K562 (cell line): ENCODE measurements around the gene RPL7A. TPM values are rescaled to one million over a fixed set of nuclear protein-coding genes. Genes with fewer than 3 reads are reported as not detected.
A peak's percentile ranks its signal among the peaks of the same experiment; 100 is the strongest.

ENCODE experiments used
- ATF6 ChIP-seq: sonication (generic); formaldehyde crosslinking; IDR thresholded peaks from 2 replicates; pipeline ENCODE4 v1.4.0; 2020; ENCODE audit warnings: mild to moderate bottlenecking, missing genetic modification reagents
- HDAC1 ChIP-seq, 2 experiments: fragments of 450-650 bp; IDR thresholded peaks; 2 replicates each; pipeline ENCODE4 v1.6.1; 2016 to 2017; ENCODE audit warnings: inconsistent platforms in 1 of 2, mild to moderate bottlenecking in 1 of 2, moderate library complexity in 1 of 2
- JUN ChIP-seq, 2 experiments: sonication (generic) in 1 of 2; formaldehyde crosslinking in 1 of 2; IDR thresholded peaks; 2 replicates each; pipeline versions ENCODE4 v1.6.1 to v1.8.0; 2012 to 2022; ENCODE audit warnings: borderline replicate concordance in 2 of 2, mild to moderate bottlenecking in 2 of 2, improper control_type of control experiment in 1 of 2, low read depth in 1 of 2, low read length in 1 of 2, missing genetic modification reagents in 1 of 2
- KDM5B ChIP-seq: fragments of 200-600 bp; sonication (generic); IDR thresholded peaks from 2 replicates; pipeline ENCODE4 v1.6.1; 2012; ENCODE audit warnings: low read depth, mild to moderate bottlenecking, moderate library complexity, low read length, control low read depth, inconsistent platforms; ENCODE audit not compliant: insufficient replicate concordance
- MED1 ChIP-seq: sonication (generic); formaldehyde crosslinking; IDR thresholded peaks from 2 replicates; pipeline ENCODE4 v1.8.1; 2023; ENCODE audit warnings: missing genetic modification reagents, borderline replicate concordance
- NFIX ChIP-seq: fragments of 250-450 bp; sonication (Bioruptor Pico); IDR thresholded peaks from 2 replicates; pipeline ENCODE4 v1.4.0; 2020; ENCODE audit warnings: low read depth, mild to moderate bottlenecking, moderate library complexity
- PYGO2 ChIP-seq: fragments of 450-650 bp; IDR thresholded peaks from 2 replicates; pipeline ENCODE4 v1.6.1; 2016; ENCODE audit warnings: mild to moderate bottlenecking, missing genetic modification characterization, moderate library complexity, missing compliant biosample characterization
- TAF15 ChIP-seq: fragments of 200-400 bp; formaldehyde crosslinking; IDR thresholded peaks from 2 replicates; pipeline ENCODE4 v1.6.1; 2017; ENCODE audit warnings: mild to moderate bottlenecking, low read depth, low read length, moderate library complexity
- TAF7 ChIP-seq: fragments of 450-650 bp; IDR thresholded peaks from 2 replicates; pipeline ENCODE4 v1.6.1; 2016; ENCODE audit warnings: missing genetic modification characterization, missing compliant biosample characterization
- TEAD2 ChIP-seq: fragments of 450-650 bp; IDR thresholded peaks from 2 replicates; pipeline ENCODE4 v1.6.1; 2016; ENCODE audit warnings: missing genetic modification characterization, control low read depth, missing compliant biosample characterization
- XRCC5 ChIP-seq: fragments of 200-400 bp; formaldehyde crosslinking; IDR thresholded peaks from 2 replicates; pipeline ENCODE4 v1.6.1; 2017; ENCODE audit warnings: low read depth, mild to moderate bottlenecking, low read length
- ZBTB8A ChIP-seq: fragments of 450-650 bp; IDR thresholded peaks from 2 replicates; pipeline ENCODE4 v1.6.1; 2018; ENCODE audit warnings: mild to moderate bottlenecking, moderate library complexity; ENCODE audit not compliant: partially characterized antibody
- ZNF347 ChIP-seq: fragments of 450-650 bp; formaldehyde crosslinking; IDR thresholded peaks from 2 replicates; pipeline ENCODE4 v1.4.0; 2020; ENCODE audit warnings: low read depth, mild to moderate bottlenecking, moderate library complexity
- polyA plus RNA-seq, 8 experiments: library from polyadenylated mRNA; depleted of rRNA in 4 of 8; stranded (reverse) in 5 of 8; unstranded in 3 of 8; fragments of >200 nt; fragmentation: Nextera tagmentation in 2 of 8; fragmentation: Illumina TruSeq in 1 of 8; extraction: Ambion mirVana in 2 of 8; extraction: Trizol in 1 of 8; gene quantifications; 2 replicates each; pipeline versions ENCODE4 v1.2.1 to v1.2.3, GENCODE V29; 2011 to 2014; ENCODE audit warnings: inconsistent platforms in 1 of 8, missing spikeins in 1 of 8
- total RNA-seq, 7 experiments: library from RNA; depleted of rRNA in 6 of 7; stranded (reverse); fragments of >200 nt in 6 of 7; fragmentation: Illumina TruSeq in 2 of 7; extraction: Trizol in 2 of 7; gene quantifications; 2 replicates each; pipeline versions ENCODE4 v1.2.1 to v1.2.3, GENCODE V29; 2011 to 2021; ENCODE audit warnings: low replicate concordance in 1 of 7

RPL7A gene
- total and polyA plus RNA-seq, 9 of the 15 experiments (the other 6 are each of a cell fraction or from before 2014, with no cell fraction given): 1,935 to 3,760 (median 2,652) TPM

GRCh38 chr9:133346021-133346785, 1.8 kb upstream of the RPL7A start (continued):
- TF ChIP-seq MED1 (CRISPR knock-in tag) (no peak), ZNF347 (CRISPR knock-in tag) (no peak), TEAD2 (tag) (no peak), ATF6 (CRISPR knock-in tag) (no peak), JUN (IDR thresholded peaks at IDR 0.05; ENCODE audit: borderline replicate concordance, low read depth, low read length) (no peak), JUN (CRISPR knock-in tag; IDR thresholded peaks at IDR 0.05; ENCODE audit: borderline replicate concordance) (0 out of 2 replicates have a peak, but pooled peaks have one; percentile 18), PYGO2 (tag) (no peak), HDAC1 (IDR thresholded peaks at IDR 0.05) (no peak), TAF7 (no peak), TAF15 (no peak), NFIX (CRISPR knock-in tag) (peak; percentile 30; the same call in 1 of the 2 replicates), KDM5B (no peak), ZBTB8A (no peak), XRCC5 (0 out of 2 replicates have a peak, but pooled peaks have one; percentile 3)
